Panc1 (cell line): Measurements from ENCODE around the gene AGBL1. TPM values are rescaled to one million over a fixed set of nuclear protein-coding genes. Genes with fewer than 3 reads are reported as not detected.

Source experiments
- ATAC-seq: fragments of 200-7000 bp; cut with Tn5 transposase; 2 replicates; pipeline ENCODE4 v1.9.1; 2020; ENCODE audit warnings: mild to moderate bottlenecking, moderate library complexity
- BruUV-seq: library from RNA; stranded (reverse); fragments of 400-500 nt; replicated peaks from 2 replicates; lab custom pipeline; 2021; lab: Mats Ljungman, UMichigan
- CTCF ChIA-PET: fragments of 300-600 bp; sonication (Branson Sonifier 250); formaldehyde crosslinking; loops from one replicate; lab custom pipeline; 2022; ENCODE audit warnings: antibody characterized with exemption; lab: Charles Lee
- POLR2A ChIA-PET: fragments of 300-600 bp; sonication (Branson Sonifier 250); formaldehyde crosslinking; loops from one replicate; lab custom pipeline; 2022; ENCODE audit warnings: antibody characterized with exemption; lab: Charles Lee
- DNase-seq: peaks from one replicate; pipeline ENCODE4 v3.0.0-alpha.2; 2010; ENCODE audit warnings: low read depth, low spot score
- H3K27ac ChIP-seq: 2 replicates; pipeline ENCODE4 v1.5.1; 2011; ENCODE audit warnings: mild to moderate bottlenecking, low read length, inconsistent platforms
- H3K27me3 ChIP-seq: fragments of 200-500 bp; sonication (Bioruptor generic); 2 replicates; pipeline ENCODE4 v1.6.0; 2014; ENCODE audit warnings: low read length, inconsistent platforms; ENCODE audit not compliant: control insufficient read depth, insufficient read depth
- H3K36me3 ChIP-seq: fragments of 200-500 bp; sonication (Bioruptor generic); 2 replicates; pipeline ENCODE4 v1.5.1; 2014; ENCODE audit warnings: inconsistent platforms, mild to moderate bottlenecking, low read length, moderate library complexity; ENCODE audit not compliant: control insufficient read depth, insufficient read depth
- H3K4me1 ChIP-seq: 2 replicates; pipeline ENCODE4 v1.5.1; 2011; ENCODE audit warnings: inconsistent platforms, mild to moderate bottlenecking, low read length, moderate library complexity; ENCODE audit not compliant: control insufficient read depth, insufficient read depth
- H3K4me3 ChIP-seq, 2 experiments: 2 replicates each; pipeline ENCODE4 v1.5.1; 2011 to 2012; ENCODE audit warnings: low read depth in 2 of 2, low read length in 2 of 2, mild to moderate bottlenecking in 2 of 2, inconsistent platforms in 1 of 2, moderate library complexity in 1 of 2
- H3K9me3 ChIP-seq: fragments of 200-500 bp; sonication (Bioruptor generic); 2 replicates; pipeline ENCODE4 v1.5.1; 2014; ENCODE audit warnings: low read depth, mild to moderate bottlenecking, inconsistent platforms, low read length, moderate library complexity; ENCODE audit not compliant: control insufficient read depth, insufficient read depth
- CTCF ChIP-seq: fragments of 450-650 bp; IDR thresholded peaks from 2 replicates; pipeline ENCODE4 v1.5.1; 2017; ENCODE audit warnings: mild to moderate bottlenecking
- POLR2AphosphoS5 ChIP-seq: IDR thresholded peaks from 2 replicates; pipeline ENCODE4 v1.6.1; 2012; ENCODE audit warnings: mild to moderate bottlenecking, low read depth, low read length, moderate library complexity
- REST ChIP-seq, 2 experiments: IDR thresholded peaks; 2 replicates each; pipeline ENCODE4 v1.6.1; 2011 to 2012; ENCODE audit warnings: low read depth in 2 of 2, control low read depth in 1 of 2, low read length in 1 of 2, mild to moderate bottlenecking in 1 of 2, moderate library complexity in 1 of 2; ENCODE audit not compliant: insufficient read depth in 1 of 2
- SIN3A ChIP-seq: IDR thresholded peaks from 2 replicates; pipeline ENCODE4 v1.6.1; 2012; ENCODE audit warnings: low read depth, mild to moderate bottlenecking, low read length, moderate library complexity, borderline replicate concordance; ENCODE audit not compliant: insufficient read depth
- TCF7L2 ChIP-seq: IDR thresholded peaks from 2 replicates; pipeline ENCODE4 v1.6.1; 2011; ENCODE audit warnings: mild to moderate bottlenecking, low read depth, low read length, inconsistent platforms
- in situ Hi-C: cut with HindIII; loops from 2 replicates; pipeline ENCODE4 v1.10.0; 2016; ENCODE audit warnings: low sequenced_read_pairs, low pct_unique_long_range_greater_than_20kb
- intact Hi-C: fragments of 100-400 bp; cut with micrococcal nuclease; formaldehyde crosslinking; loops from one replicate; pipeline ENCODE4 v1.10.0; 2022; ENCODE audit not compliant: unreplicated experiment
- total RNA-seq: library from RNA; stranded (reverse); gene quantifications from one replicate; pipeline ENCODE4 v1.2.1, GENCODE V29; 2021; ENCODE audit not compliant: unreplicated experiment

Gene AGBL1
- total RNA-seq, 1 experiment from 2014 or later = not detected

GRCh38 chr15:86355801-86356200 is 276.1 kb downstream of the AGBL1 start:
- no peak overlapping the region for H3K27ac ChIP-seq
- ChIA-PET CTCF (no interaction called here), POLR2A (no interaction called here)
- BruUV-seq = no TSS peak
- no peak overlapping the region for H3K4me3 ChIP-seq
- H3K4me1 ChIP-seq = no peaks in the 10 kb centered on the region
- TF ChIP-seq CTCF = no peak
- TF ChIP-seq REST (IDR thresholded peaks at IDR 0.05; ENCODE audit: insufficient read depth in 1 of 2, low read depth in 2 of 2, low read length in 1 of 2) = 0 out of 4 replicates have a peak, but pooled peaks of 1 of the 2 experiments have one; percentile 26
- in situ Hi-C loops = no loop called here
- ATAC-seq = no peak
- H3K27me3 ChIP-seq = no peaks in the 10 kb centered on the region
- intact Hi-C loops = no loop called here
- no peak for DNase-seq
- no peaks in the 10 kb centered on the region for H3K36me3 ChIP-seq
- H3K9me3 ChIP-seq = no peaks in the 10 kb centered on the region

GRCh38 chr15:86362555-86362954 is 282.9 kb downstream of the AGBL1 start:
- Histone ChIP-seq H3K4me3 (no peak overlapping the region), H3K27me3 (no peaks in the 10 kb centered on the region), H3K36me3 (no peaks in the 10 kb centered on the region), H3K9me3 (no peaks in the 10 kb centered on the region), H3K4me1 (no peaks in the 10 kb centered on the region), H3K27ac (no peak overlapping the region)
- no peak for TF ChIP-seq TCF7L2
- no peak for TF ChIP-seq SIN3A
- no peak for TF ChIP-seq REST (IDR thresholded peaks at IDR 0.05; ENCODE audit: insufficient read depth in 1 of 2, low read depth in 2 of 2, low read length in 1 of 2)
- no peak for TF ChIP-seq CTCF
- TF ChIP-seq POLR2AphosphoS5 = no peak
- POLR2A ChIA-PET = no interaction called here
- CTCF ChIA-PET = no interaction called here
- no TSS peak for BruUV-seq
- DNase-seq = no peak
- ATAC-seq = no peak
- intact Hi-C loops = no loop called here
- in situ Hi-C loops = no loop called here
